ENCODE measurements around the gene XRCC5.

The XRCC5 gene

DNA sequence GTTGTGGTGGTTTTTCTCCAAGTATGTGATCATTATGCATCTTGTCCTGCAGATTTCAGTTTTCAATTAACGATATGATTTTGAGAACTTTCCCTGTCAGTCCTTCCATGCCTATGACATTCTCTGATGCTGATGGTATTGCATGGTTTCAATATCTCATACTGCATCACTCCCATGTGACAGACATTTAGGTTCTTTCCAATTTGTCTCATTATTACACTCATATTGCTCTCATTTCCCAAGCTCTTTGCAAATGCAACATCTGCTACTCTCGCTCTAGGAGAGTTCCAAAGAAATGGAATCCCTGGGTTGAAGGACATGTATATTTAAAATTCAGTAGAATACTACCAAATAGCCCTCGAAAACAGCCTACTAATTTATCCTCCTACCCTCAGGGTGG lies 137.6 kb downstream of the XRCC5 start:
- TF ChIP-seq ZNF274 (IDR thresholded peaks at IDR 0.05; ENCODE audit: low read depth, low read length) (no peak), YY1 (IDR thresholded peaks at IDR 0.05; ENCODE audit: insufficient read depth, insufficient read length) (no peak), SUZ12 (IDR thresholded peaks at IDR 0.05; ENCODE audit: extremely low read depth, insufficient read depth, insufficient read length) (no peak)
- Histone ChIP-seq H3K4me1 (ENCODE audit: insufficient read depth, insufficient read length) (peaks cover 3% of the 10 kb centered on the region), H3K9ac (ENCODE audit: insufficient read length, low read depth) (no peak overlapping the region), H3K9me3 (ENCODE audit: insufficient read depth, low read length) (no peaks in the 10 kb centered on the region), H3K4me3 (ENCODE audit: insufficient read length, low read depth) (no peak overlapping the region), H3K27me3 (ENCODE audit: insufficient read depth, insufficient read length) (no peaks in the 10 kb centered on the region), H3K36me3 (ENCODE audit: insufficient read depth, insufficient read length, low read length) (no peaks in the 10 kb centered on the region)
- no peak for DNase-seq (ENCODE audit: low read depth, low spot score)
